ENCODE data around the gene ETV7.

- no peak for TF ChIP-seq EZH2 (IDR thresholded peaks at IDR 0.05; ENCODE audit: borderline replicate concordance, insufficient read depth, low read depth, low read length, poor library complexity, severe bottlenecking)
- no peak for TF ChIP-seq CTCF (IDR thresholded peaks at IDR 0.05)
These were observed at the start of gene ETV7 for GRCh38 chr6:36387440-36388303.

Data from B cell (primary cell).